Upper lobe of left lung (tissue), 6 donors: ENCODE results near the gene KRTAP16-1. TPM values are rescaled to one million over a fixed set of nuclear protein-coding genes. Genes with fewer than 3 reads are reported as not detected.
"Not testable (repeated sequence)": the region's sequence is repeated elsewhere in the genome, so short reads cannot be mapped to it uniquely, and the experiment has no call there.

Experiments used
- ATAC-seq, 2 donors: fragments of 200-7000 bp; cut with Tn5 transposase; one replicate each; pipeline ENCODE4 v1.9.1; 2022; ENCODE audit warnings: mild to moderate bottlenecking in 2 of 2, moderate library complexity in 2 of 2; ENCODE audit not compliant: low FRiP score in 2 of 2
- DNase-seq, 2 donors: peaks; one replicate each; pipeline ENCODE4 v3.0.0-alpha.2; 2019 to 2020
- H3K27ac ChIP-seq, 4 donors: fragments of 200-600 bp; sonication (generic); one replicate each; pipeline ENCODE4 v1.5.1; 2016 to 2019
- H3K27me3 ChIP-seq, 4 donors: fragments of 200-600 bp; sonication (generic); one replicate each; pipeline ENCODE4 v1.5.1; 2017 to 2019
- H3K36me3 ChIP-seq, 4 donors: fragments of 200-600 bp; sonication (generic); one replicate each; pipeline ENCODE4 v1.5.1; 2016 to 2019
- H3K4me1 ChIP-seq, 4 donors: fragments of 200-600 bp; sonication (generic); one replicate each; pipeline ENCODE4 v1.5.1; 2018 to 2019
- H3K4me3 ChIP-seq, 4 donors: fragments of 200-600 bp; sonication (generic); one replicate each; pipeline ENCODE4 v1.5.1; 2017 to 2019; ENCODE audit warnings: mild to moderate bottlenecking in 2 of 4, moderate library complexity in 1 of 4
- H3K9me3 ChIP-seq, 4 donors: fragments of 200-600 bp; sonication (generic); one replicate each; pipeline ENCODE4 v1.5.1; 2018 to 2019
- EP300 ChIP-seq, 4 donors: sonication (generic); formaldehyde crosslinking; IDR thresholded peaks; one replicate each; pipeline ENCODE4 v1.5.1; 2017; ENCODE audit warnings: antibody characterized with exemption in 4 of 4, control low read depth in 2 of 4
- POLR2A ChIP-seq, 4 donors: fragments of 450-650 bp; IDR thresholded peaks; one replicate each; pipeline ENCODE4 v1.5.1; 2016 to 2017; ENCODE audit warnings: antibody characterized with exemption in 4 of 4, mild to moderate bottlenecking in 2 of 4
- POLR2AphosphoS5 ChIP-seq, 2 donors: sonication (generic); formaldehyde crosslinking; IDR thresholded peaks; one replicate each; pipeline ENCODE4 v1.5.1; 2017; ENCODE audit warnings: antibody characterized with exemption in 2 of 2
- WGBS, 2 donors: methylation state at CpG; one replicate each; pipeline ENCODE4 v1.1.5; 2017 to 2018; 5-methylcytosine and 5-hydroxymethylcytosine counted together
- total RNA-seq, 6 donors: library from RNA; depleted of rRNA in 4 of 6; stranded (reverse); fragments of >200 nt in 4 of 6; gene quantifications; one replicate each; pipeline versions ENCODE4 v1.1.0 to v1.2.1, GENCODE V29; 2016 to 2021
- TF ChIP-seq, protein P1 (sequence below), 6 experiments: fragments of 450-650 bp in 4 of 6; fragments of 200-600 bp in 2 of 6; sonication (generic) in 2 of 6; IDR thresholded peaks; one replicate each; pipeline ENCODE4 v1.5.1; 2016 to 2019; ENCODE audit warnings: antibody characterized with exemption in 6 of 6
- donor health status: DM: no; HTN: no; CAD: no; lungs with moderate emphysema.
- donor health status: DM: no; HTN: yes; CAD: no; lungs with severe emphysema.

KRTAP16-1 gene
- total RNA-seq, 6 donors from 2014 or later, result not detected

GRCh38 chr17:41347869-41348760 is 39.0 kb upstream of the KRTAP16-1 start:
- H3K27ac ChIP-seq, result no peak overlapping the region
- no peaks in the 10 kb centered on the region for H3K36me3 ChIP-seq
- no peak for ATAC-seq
- H3K4me3 ChIP-seq, result no peak overlapping the region
- WGBS, 2 donors, result 72 to 79% methylated on average over 4 to 7 of the region's 7 CpGs
- TF ChIP-seq, protein P1, sequence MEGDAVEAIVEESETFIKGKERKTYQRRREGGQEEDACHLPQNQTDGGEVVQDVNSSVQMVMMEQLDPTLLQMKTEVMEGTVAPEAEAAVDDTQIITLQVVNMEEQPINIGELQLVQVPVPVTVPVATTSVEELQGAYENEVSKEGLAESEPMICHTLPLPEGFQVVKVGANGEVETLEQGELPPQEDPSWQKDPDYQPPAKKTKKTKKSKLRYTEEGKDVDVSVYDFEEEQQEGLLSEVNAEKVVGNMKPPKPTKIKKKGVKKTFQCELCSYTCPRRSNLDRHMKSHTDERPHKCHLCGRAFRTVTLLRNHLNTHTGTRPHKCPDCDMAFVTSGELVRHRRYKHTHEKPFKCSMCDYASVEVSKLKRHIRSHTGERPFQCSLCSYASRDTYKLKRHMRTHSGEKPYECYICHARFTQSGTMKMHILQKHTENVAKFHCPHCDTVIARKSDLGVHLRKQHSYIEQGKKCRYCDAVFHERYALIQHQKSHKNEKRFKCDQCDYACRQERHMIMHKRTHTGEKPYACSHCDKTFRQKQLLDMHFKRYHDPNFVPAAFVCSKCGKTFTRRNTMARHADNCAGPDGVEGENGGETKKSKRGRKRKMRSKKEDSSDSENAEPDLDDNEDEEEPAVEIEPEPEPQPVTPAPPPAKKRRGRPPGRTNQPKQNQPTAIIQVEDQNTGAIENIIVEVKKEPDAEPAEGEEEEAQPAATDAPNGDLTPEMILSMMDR (IDR thresholded peaks at IDR 0.05), result no peak
- TF ChIP-seq EP300 (IDR thresholded peaks at IDR 0.05) (no peak), POLR2A (IDR thresholded peaks at IDR 0.05) (no peak), POLR2AphosphoS5 (IDR thresholded peaks at IDR 0.05) (no peak)
- H3K27me3 ChIP-seq, result no peaks in the 10 kb centered on the region
- no peaks in the 10 kb centered on the region for H3K4me1 ChIP-seq
- no peak for DNase-seq
- H3K9me3 ChIP-seq, result no peaks in the 10 kb centered on the region

DNA sequence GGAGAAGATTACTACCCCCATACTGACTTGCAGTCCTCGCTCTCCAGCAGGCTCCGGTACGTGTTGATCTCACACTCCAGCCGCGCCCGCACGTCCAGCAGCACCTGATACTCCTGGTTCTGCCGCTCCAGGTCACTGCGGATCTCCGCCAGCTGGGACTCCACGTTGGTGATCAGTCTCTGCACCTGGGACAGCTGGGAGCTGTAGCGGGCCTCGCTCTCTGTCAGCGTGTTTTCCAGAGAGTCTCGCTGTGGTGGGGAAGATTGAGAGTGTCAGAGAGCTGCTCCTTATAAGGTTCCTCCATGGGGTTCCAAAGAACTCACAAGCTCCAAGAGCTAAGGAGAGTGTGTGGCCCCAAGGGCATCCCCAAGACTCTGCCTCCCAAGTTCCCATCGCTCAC is 37.3 kb upstream of the KRTAP16-1 start:
- not testable (repeated sequence) for H3K27me3 ChIP-seq, H3K4me1 ChIP-seq, H3K4me3 ChIP-seq, ATAC-seq, H3K27ac ChIP-seq, H3K9me3 ChIP-seq, DNase-seq, H3K36me3 ChIP-seq
- 89 to 93% methylated on average over 15 to 16 of the region's 16 CpGs for WGBS, 2 donors

GRCh38 chr17:41345992-41346391 is 36.9 kb upstream of the KRTAP16-1 start:
- no peak for TF ChIP-seq POLR2A (IDR thresholded peaks at IDR 0.05)
- no peak for TF ChIP-seq POLR2AphosphoS5 (IDR thresholded peaks at IDR 0.05)
- TF ChIP-seq, protein P1 (IDR thresholded peaks at IDR 0.05), result no peak
- TF ChIP-seq EP300 (IDR thresholded peaks at IDR 0.05), result no peak
- no peak for DNase-seq
- Histone ChIP-seq H3K4me3 (no peak overlapping the region), H3K27ac (no peak overlapping the region), H3K27me3 (no peaks in the 10 kb centered on the region), H3K36me3 (no peaks in the 10 kb centered on the region), H3K9me3 (peaks cover 0 to 6% (median 0%) of the 10 kb centered on the region in 4 donors), H3K4me1 (no peaks in the 10 kb centered on the region)
- WGBS, 2 donors, result 93 to 100% methylated on average over 3 of the region's 3 CpGs
- no peak for ATAC-seq

GRCh38 chr17:41343029-41343428 is 33.9 kb upstream of the KRTAP16-1 start:
- TF ChIP-seq, protein P1 (IDR thresholded peaks at IDR 0.05), result no peak
- TF ChIP-seq EP300 (IDR thresholded peaks at IDR 0.05) (no peak), POLR2A (IDR thresholded peaks at IDR 0.05) (no peak), POLR2AphosphoS5 (IDR thresholded peaks at IDR 0.05) (no peak)
- H3K4me3 ChIP-seq, result no peak overlapping the region
- 79 to 94% methylated on average over 3 of the region's 3 CpGs for WGBS, 2 donors

DNA sequence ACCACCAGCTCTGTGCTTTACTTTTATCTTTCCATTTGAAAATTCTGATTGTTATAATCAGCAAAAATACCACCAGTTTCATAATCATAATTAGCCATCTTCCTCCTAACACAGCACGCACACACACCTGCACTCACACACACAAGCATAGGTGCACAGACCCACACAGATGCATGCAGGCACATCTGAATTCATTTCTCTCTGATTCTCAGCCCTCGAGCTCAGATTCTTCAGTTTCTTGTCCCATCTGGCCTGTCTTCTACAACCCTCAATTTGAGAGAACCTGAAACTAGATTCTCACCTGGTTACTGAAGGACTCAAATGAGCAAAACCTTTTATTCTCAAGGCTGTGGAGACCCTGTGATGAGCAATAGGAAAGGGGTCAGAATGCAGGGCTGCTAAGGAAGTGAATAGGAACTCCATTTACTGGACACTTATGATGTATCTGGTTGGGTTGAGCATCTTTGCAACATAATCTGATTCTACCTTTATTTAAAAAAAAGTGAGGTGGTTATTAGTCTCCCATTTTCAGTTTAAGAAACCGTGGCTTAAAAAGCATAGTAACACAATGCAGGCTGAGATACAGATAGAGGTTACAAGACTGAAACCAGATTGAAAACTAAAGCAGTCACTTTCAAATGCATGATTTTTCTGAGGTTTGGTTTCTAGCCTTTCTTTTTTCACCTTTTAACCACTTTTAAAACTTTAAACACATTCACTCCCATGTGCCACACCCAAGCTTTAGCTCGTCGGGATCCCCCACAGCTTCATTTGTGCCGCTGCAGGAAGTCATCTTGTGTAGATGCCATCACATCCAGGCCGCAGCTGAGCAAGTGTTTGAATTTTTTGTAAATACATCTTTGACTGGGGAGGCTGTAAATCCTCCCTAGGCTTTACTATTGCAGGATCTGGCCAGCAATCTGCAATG is 32.1 kb upstream of the KRTAP16-1 start:
- H3K9me3 ChIP-seq, result peaks cover 0 to 6% (median 0%) of the 10 kb centered on the region in 4 donors
- DNase-seq (no peak), ATAC-seq (no peak)
- H3K4me1 ChIP-seq, result peaks cover 7 to 9% (median 8%) of the 10 kb centered on the region in 4 donors
- H3K36me3 ChIP-seq, result no peaks in the 10 kb centered on the region
- TF ChIP-seq EP300 (IDR thresholded peaks at IDR 0.05) (no peak), POLR2AphosphoS5 (IDR thresholded peaks at IDR 0.05) (no peak), POLR2A (IDR thresholded peaks at IDR 0.05) (no peak)
- TF ChIP-seq, protein P1 (IDR thresholded peaks at IDR 0.05), result no peak
- no peak overlapping the region for H3K4me3 ChIP-seq
- no peaks in the 10 kb centered on the region for H3K27me3 ChIP-seq
- 73 to 77% methylated on average over 7 of the region's 7 CpGs for WGBS, 2 donors
- H3K27ac ChIP-seq, result no peak overlapping the region

More at GRCh38 chr17:41343029-41343428, 33.9 kb upstream of the KRTAP16-1 start:
- no peaks in the 10 kb centered on the region for H3K36me3 ChIP-seq
- ATAC-seq (no peak), DNase-seq (no peak)
- peaks cover 0 to 6% (median 0%) of the 10 kb centered on the region in 4 donors for H3K9me3 ChIP-seq
- no peak overlapping the region for H3K27ac ChIP-seq
- H3K4me1 ChIP-seq, result peaks cover 7 to 9% (median 8%) of the 10 kb centered on the region in 4 donors
- no peaks in the 10 kb centered on the region for H3K27me3 ChIP-seq
